ACHN (cell line): ENCODE data around the gene MYRIP.
A peak's percentile ranks its signal among the peaks of the same experiment; 100 is the strongest.
"Not testable (repeated sequence)": the region's sequence is repeated elsewhere in the genome, so short reads cannot be mapped to it uniquely, and the experiment has no call there.

Experiments used
- DNase-seq: peaks from one replicate; pipeline ENCODE4 v3.0.0-alpha.2; 2015
- in situ Hi-C: cut with HindIII; loops from 2 replicates; pipeline ENCODE4 v1.10.0; 2017; ENCODE audit warnings: low sequenced_read_pairs, low pct_ligation_motif_present, low pct_unique_long_range_greater_than_20kb

MYRIP gene

DNA sequence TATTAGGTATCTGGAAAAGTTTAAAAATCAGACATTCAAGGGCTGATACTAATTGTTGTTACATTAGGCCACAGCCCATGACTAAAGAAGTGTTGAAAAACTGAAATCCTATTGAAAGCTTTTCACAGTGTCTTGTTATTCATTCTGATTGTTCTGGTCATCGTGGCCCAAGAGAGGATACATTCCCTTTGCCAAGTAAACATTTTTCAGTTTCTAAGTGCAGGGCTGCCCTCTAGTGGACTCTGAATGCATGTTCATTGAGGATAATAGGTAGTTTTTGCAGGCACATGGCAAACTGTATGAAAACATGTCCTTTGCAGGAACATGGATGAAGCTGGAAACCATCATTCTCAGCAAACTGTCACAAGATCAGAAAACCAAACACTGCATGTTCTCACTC is 181.1 kb downstream of the MYRIP start:
- in situ Hi-C loops: no loop called here
- peak; percentile 47 for DNase-seq

DNA sequence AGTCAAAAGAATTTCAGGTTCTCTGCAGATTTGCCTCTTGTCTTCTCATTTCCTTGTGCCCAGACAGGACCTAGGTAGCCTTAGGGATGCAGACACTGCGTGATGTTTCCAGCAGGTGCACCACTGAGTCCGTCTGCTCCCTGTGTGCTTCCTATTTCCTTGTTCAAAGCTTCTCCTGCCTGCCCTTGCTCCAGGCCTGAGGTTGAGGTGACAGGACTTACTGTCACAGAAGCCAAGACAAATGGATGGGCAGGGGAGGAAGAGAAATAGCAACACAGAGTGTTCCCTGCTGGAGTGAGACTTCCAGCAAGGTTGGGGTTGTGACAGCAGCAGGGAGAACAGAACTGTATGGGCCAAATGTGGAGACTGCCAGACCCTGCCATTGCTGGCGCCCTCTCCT is 199.4 kb downstream of the MYRIP start:
- no peak for DNase-seq
- in situ Hi-C loops: no loop called here

DNA sequence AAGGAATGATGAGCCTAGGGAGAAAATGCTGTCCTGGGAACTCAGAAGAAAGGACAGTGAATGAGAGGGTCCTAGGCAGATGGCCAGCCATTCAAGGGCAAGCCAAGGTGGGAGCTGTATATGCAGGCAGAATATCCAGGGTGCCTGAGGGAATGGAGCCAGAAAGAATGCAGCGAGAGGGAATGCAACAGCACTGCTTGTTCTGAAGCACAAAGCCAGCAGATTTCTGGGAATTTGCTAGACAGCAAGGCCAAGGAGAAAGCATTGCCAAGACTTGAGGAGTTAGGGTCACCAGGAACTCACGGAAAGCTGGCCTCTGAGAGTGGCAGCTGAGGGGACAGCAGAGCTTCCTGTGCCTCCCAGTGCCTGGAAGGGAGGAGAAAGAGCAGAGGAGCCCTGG is 200.6 kb downstream of the MYRIP start:
- in situ Hi-C loops: no loop called here
- no peak for DNase-seq

DNA sequence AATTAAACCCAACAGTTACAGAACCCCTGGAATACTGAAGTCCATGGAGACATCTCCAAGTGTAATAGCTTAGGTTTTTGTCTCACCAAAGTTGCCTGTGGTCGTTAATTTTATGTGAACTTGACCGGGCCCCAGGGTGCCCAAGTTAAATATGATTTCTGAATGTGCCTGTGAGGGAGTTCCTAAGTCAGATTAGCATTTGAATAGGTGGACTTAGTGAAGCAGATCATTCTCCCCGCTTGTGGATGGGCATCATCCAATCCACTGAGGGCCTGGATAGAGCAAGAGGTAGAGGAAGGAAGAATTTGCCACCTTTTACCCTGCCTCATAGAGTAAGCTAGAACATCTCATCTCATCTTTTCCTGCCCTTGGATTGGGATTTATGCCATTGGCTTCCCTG is 203.0 kb downstream of the MYRIP start:
- in situ Hi-C loops: no loop called here
- DNase-seq: no peak

DNA sequence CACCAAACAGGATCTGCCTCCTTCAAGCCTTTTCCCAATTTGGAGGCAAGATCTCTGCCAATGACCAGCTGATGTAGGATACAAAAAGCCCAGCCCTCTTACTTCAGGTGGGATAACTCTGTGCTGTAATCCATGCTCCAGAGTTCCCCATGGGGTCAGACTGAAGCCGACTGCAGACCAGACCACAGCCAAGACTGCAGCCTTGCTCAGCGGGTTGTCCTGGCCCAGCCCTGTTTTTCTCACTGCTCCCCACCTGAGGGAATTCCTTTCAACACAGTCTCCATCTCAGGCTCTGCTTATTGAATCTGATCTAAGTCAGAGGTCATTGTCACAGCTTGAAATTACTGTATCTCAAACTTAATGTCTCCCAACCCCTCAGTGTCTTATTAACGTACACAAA is 207.0 kb downstream of the MYRIP start:
- in situ Hi-C loops: no loop called here
- DNase-seq: no peak

DNA sequence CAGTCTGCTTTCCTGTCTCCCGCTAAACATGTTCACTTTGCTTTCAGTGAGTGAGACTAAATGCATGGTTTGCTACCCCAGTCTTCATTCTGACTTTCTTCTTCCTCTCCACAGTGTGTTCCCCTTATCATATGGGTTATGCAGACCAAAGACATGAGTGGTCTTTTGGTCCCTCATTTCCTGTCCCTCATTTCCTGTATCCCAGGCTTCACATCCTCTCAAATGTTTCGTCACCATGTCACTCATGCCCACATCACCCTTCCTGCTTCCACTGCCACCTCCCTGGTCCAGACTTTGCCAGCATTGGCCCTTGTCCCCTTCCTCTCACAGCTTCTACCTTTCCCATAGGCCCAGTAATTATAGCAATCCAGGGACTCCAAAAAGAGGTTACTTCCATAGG is 209.0 kb downstream of the MYRIP start:
- in situ Hi-C loops: no loop called here
- DNase-seq: no peak

DNA sequence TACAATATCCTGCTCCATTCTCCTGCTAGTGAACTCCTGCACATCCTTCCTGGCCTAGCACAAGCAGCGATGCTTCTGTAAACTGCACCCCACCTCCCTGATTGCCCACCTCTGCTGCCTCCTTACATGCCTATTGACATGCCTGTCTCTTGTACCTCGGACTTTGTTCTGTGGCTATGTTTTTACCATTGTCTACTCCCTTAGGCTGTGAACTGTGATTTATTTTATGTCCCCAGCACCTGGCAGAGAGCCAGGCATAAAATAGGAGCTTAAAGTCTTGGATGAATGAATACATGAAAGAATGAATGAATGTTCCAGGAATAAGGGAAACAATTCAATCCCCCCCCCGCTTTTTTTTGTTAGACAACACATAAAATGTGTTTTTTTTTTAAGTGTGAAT is 210.0 kb downstream of the MYRIP start:
- in situ Hi-C loops: no loop called here
- no peak for DNase-seq

DNA sequence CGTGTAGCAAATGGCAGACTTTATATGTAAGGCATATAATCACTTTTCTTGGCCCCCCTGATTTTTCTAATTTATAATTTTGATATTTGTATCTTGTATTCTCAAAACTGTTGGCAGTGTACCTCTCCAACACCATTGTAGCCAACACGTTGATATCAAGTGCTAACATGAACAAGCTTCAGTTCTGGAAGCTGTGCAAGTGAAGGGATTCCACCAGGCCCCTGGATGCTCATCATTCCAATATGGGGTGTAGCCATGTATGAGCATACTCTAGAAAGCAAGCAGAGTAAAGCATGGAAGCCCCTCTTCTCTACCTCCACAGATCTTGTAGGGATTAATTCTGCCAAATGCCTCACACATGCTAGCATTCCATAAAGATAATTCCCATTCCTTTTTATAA is 211.3 kb downstream of the MYRIP start:
- in situ Hi-C loops: no loop called here

DNA sequence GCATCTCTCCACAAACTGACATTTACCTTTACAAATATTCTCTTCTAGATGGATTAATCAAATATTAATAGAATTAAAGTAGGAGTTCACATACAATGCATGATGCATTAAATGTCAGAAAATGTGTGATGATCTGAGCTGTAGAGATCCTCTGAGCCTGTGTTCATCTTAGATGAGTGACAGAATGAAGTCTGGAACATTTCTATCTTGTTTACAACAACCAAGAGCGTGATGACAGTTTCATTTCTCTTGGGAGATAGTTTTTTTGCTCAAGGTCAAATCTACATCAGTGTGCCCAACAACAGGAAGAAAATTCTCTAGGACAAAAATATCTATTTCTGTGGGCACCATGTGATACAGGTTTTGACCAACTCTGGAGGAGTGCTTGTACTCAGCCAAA is 211.9 kb downstream of the MYRIP start:
- DNase-seq: no peak
- in situ Hi-C loops: no loop called here

More for the DNA sequence above, 211.3 kb downstream of the MYRIP start:
- no peak for DNase-seq

DNA sequence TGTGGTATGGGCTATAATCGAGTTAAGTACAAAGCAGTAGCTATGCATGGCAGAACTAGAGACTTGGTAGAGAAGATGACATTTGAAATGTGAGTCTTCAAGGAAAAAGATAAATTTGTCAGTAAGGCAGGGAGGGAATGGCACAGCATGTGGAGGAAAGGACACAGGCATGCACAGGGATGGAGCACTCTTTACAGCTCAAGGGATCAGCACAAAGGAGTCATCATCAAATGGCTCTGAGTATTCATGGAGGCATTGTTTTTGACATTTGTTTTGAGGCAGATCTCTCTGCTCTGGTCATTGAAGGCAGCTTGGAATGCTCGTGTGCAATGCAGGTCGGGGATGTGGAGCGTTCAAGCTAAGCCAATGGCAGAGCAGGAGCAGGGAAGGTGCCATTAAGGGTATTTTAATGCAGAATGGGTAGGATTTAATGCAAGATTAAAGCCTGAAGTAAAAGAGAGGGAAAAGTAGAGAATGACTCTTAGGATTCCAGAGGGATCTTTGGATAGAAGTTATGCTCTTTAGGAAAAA is 213.0 kb downstream of the MYRIP start:
- in situ Hi-C loops: no loop called here
- DNase-seq: no peak

DNA sequence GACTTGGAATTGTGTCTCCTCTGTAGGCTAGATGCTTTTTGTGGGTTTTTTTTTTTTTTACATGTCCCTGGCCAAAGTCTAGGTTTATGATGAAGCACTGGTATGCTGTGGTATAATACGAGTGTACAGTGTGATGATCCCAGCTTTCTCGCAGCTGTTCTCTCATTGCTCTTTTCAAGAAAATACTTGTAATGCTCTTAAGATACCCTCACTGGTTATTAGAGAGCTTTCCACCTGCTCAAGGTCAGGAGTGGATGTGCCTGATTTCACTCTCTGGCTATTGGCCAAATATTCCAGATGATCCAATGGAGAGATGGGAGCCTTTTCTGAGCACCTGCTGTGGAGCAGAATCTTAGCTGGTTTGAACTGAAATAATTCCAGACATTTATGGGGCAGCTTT is 215.1 kb downstream of the MYRIP start:
- in situ Hi-C loops: no loop called here
- no peak for DNase-seq

DNA sequence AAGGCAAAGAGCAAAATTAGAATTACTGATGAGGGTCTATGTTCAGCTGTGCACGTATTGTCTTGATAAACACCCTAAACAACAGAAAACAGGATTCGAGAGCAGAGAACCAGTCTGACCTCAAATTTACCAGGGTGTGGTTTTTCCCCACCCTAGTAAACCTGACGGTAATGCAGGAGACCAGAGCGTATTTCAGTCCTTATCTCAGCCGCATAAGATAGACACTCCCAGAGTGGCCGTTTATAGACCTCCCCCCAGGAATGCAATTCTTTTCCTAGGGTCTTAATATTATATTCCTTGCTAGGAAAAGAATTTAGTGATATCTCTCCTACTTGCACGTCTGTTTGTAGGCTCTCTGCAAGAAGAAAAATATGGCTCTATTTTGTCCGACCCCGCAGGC is 216.5 kb downstream of the MYRIP start:
- DNase-seq, in situ Hi-C loops: not testable (repeated sequence)

DNA sequence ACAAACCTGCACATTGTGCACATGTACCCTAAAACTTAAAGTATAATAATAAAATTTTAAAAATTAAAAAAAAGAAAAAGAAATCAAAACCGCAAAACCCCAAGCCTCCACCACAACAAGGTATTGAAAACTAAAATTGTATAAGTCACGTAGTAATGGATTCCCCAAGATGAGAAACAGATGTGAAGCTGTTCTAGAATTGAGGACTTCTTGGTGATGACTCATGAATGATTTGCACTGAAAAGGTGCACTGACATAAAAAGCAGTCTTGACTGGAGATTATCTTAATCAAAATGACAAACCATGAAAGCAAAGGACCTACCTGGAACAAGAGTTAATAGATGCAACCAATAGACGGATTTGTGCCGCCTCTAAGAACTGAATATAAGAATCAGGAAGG is 225.8 kb downstream of the MYRIP start:
- in situ Hi-C loops: no loop called here
- no peak for DNase-seq

DNA sequence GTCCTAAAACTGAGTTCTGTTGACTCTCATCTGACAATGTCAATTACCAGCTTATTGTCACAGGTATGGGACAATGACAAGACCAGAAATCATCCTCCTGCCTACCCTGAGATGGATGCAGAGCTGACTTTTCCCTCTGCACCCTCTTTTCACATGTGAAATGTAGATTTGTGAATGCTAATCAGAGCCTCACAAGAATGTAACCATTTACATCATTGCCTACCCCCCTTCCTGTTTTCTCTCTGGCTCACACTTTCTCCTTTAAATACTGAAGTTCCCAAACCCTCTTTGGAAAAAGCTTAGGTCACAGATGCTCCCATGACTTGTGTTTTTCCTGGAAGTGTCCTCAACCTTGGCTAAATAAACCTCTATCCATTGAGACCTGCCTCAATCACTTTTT is 228.2 kb downstream of the MYRIP start:
- in situ Hi-C loops: no loop called here
- no peak for DNase-seq

DNA sequence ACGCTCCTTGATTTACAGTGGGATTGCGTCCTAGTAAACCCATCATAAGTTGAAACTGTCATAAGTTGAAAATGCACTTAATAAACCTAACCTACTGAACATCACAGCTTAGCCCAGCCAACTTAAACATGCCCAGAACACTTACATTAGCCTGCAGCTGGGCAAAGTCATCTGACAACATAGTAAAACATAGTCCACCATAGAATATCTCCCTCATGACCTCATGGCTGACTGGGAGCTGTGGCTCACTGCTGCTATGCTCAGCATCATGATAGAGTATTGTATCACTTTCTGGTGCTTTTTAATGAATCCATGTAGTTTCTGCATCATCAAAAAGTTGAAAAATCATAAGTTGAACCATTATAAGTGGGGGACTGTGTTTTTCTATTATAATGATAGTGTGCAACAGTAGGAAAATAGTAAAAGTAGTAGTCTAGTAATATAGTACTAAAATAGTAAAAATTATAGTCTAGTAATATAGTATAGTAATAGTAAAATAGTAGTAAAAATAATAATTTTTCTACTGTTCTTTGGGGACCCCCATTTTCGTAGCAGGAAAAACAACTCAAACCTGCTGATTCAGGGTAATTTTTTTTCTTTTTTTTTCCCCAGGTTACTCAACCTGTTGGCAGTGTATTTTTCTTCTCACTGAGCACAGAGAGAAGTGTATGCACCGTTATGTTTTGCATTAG is 233.5 kb downstream of the MYRIP start:
- DNase-seq: no peak
- in situ Hi-C loops: no loop called here

DNA sequence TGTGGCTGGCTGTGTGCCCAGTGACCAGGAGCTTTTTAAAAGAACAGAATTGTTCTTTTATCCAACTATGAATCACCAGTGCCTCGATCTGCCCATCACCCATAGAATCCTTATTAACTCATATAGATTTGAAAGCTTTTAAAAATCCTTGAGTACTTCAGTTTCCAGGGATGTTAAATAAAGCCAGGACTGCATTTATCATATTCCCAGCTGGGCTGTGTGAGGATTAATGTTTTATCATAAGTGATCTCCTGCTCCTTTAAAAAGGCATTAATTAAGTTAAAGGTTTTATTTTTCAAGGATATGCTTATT is 234.0 kb downstream of the MYRIP start:
- in situ Hi-C loops: no loop called here
- no peak for DNase-seq

DNA sequence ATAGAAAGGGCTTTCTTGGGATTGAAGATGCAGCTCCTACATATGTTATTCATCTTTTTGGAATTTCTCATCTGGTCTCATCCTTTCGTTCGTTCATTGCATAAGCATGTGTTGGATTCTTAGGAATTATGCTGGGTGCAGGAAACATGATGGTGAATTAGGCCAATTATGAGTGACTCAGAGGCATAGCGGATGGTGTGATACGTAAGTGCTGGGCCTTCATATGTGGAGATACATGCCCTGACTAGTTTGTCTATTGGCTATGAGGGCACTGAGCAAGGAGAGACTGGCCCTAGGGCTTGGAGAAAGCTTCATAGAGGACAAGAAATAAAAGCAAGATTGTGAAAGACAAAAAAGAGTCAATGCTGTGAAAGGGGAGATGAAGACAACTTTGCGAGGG is 235.1 kb downstream of the MYRIP start:
- in situ Hi-C loops: no loop called here
- no peak for DNase-seq

DNA sequence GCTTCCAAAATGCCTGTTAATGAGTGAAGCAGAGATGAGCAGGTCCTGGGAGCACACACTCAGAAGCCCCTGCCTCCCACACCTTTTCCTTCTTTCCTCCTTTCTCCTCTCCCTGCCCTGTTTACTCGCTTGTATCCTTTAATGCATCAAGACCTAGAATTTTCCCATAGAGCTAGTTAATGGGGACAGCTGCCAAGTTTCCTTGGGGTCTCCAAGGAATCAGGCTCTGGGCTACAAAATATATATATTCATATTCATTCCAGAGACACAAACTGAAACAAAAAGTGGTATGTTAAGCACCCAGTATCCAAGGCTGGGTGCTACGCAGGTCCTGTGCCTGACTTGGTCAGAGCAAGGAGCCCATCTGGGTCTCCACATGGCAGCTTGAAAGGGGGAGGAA is 235.6 kb downstream of the MYRIP start:
- in situ Hi-C loops: no loop called here
- no peak for DNase-seq

DNA sequence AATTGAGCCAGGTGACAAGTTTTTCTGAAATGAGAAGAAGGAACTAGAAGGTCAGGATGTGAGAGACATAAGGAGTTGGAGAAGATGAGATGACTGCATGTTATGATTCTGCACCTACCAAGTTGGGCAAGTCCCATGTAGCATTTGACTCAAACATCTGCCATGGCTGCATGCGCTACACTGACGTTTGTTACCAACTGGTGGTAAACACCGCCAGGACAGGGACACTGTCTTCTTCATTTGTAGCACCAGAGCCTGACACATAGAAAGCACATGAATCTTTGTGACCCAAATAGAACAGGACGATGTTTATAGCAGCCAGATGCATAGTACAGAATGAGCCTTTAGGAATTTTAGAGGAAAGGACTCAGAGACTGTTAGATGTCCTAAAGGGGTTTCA is 236.7 kb downstream of the MYRIP start:
- in situ Hi-C loops: no loop called here
- no peak for DNase-seq

DNA sequence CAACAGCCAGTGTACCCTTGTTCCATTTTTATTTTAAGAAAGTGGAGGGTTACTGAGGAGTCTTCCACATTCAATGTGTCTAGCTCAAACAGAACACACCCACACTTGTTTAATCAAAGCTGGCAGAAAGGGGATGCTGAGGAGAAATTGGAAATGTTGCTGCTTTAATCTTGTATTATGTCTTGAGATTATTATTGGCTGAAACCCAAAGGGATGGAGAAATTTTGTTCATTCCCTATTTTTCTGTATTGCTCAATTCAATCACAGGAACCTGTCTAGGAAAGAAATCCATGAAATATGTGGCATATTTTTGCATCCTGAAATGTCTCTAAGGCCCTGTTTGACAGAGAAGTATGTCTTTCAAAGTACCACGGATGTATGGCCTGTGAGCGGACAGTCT is 238.0 kb downstream of the MYRIP start:
- in situ Hi-C loops: no loop called here
- no peak for DNase-seq

DNA sequence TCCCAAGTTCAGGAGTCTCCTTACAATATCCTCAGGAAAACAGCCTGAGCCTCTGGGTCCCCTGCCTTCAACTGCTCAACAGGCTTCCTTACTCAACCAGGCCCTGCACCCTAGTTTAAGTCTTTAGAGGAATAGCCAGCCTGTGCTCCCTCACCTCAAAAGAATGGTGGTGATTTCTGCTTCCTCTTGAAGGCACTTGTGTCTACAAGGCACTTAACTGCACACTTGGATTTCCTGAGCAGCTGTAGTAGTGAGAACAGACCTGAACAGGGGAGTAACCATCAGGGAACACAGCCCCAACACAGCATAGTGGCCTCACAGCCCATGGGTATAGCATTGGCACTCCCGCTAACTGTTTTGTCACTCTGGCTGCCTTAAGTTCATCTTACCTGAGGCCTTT is 244.3 kb downstream of the MYRIP start:
- no peak for DNase-seq
- in situ Hi-C loops: no loop called here
